Raji (cell line): ENCODE results near the gene TGFBR1.

Source experiments
- POLR2A ChIP-seq: IDR thresholded peaks from 2 replicates; pipeline ENCODE4 v1.6.1; 2011; ENCODE audit warnings: low read depth, low read length, control low read depth; ENCODE audit not compliant: insufficient read depth

TGFBR1 gene

GRCh38 chr9:99104459-99105151 lies at the start of gene TGFBR1:
Gene TGFBR1 (plus strand): TSS chr9:99105113. CDS start chr9:99105206, 93 bp downstream.
- peak; percentile 69 for TF ChIP-seq POLR2A

- TF ChIP-seq POLR2A = no peak
Measured at GRCh38 chr9:99055384-99055783, 49.5 kb upstream of the TGFBR1 start.

- TF ChIP-seq POLR2A = no peak
Measured at GRCh38 chr9:99056186-99056585, 48.7 kb upstream of the TGFBR1 start.

GRCh38 chr9:99056886-99057664 lies 47.8 kb upstream of the TGFBR1 start:
- no peak for TF ChIP-seq POLR2A

- TF ChIP-seq POLR2A = no peak
Measured at GRCh38 chr9:99057665-99058625, 47.0 kb upstream of the TGFBR1 start.

- no peak for TF ChIP-seq POLR2A
Measured at GRCh38 chr9:99058964-99059921, 45.7 kb upstream of the TGFBR1 start.

GRCh38 chr9:99060621-99061020 lies 44.3 kb upstream of the TGFBR1 start:
- TF ChIP-seq POLR2A = no peak

GRCh38 chr9:99062549-99062948 lies 42.4 kb upstream of the TGFBR1 start:
- TF ChIP-seq POLR2A = no peak

- TF ChIP-seq POLR2A = no peak
Measured at GRCh38 chr9:99063522-99063921, 41.4 kb upstream of the TGFBR1 start.

- no peak for TF ChIP-seq POLR2A
Measured at GRCh38 chr9:99066571-99066970, 38.3 kb upstream of the TGFBR1 start.

- no peak for TF ChIP-seq POLR2A
Measured at GRCh38 chr9:99069075-99069474, 35.8 kb upstream of the TGFBR1 start.

GRCh38 chr9:99069546-99069945 lies 35.4 kb upstream of the TGFBR1 start:
- TF ChIP-seq POLR2A = no peak

GRCh38 chr9:99070681-99071080 lies 34.2 kb upstream of the TGFBR1 start:
- no peak for TF ChIP-seq POLR2A
